HEK293T (cell line): ENCODE data around the gene PRIMA1.

Experiments
- CTCF ChIA-PET: fragments of 350-600 bp; formaldehyde crosslinking; extraction: SDS; loops from one replicate; lab custom pipeline; 2021; ENCODE audit warnings: antibody characterized with exemption, inconsistent platforms; lab: Yijun Ruan, JAX
- POLR2A ChIA-PET: fragments of 350-600 bp; formaldehyde crosslinking; extraction: SDS; loops from one replicate; lab custom pipeline; 2020; ENCODE audit warnings: antibody characterized with exemption, inconsistent platforms; lab: Yijun Ruan, JAX
- DNase-seq: peaks from one replicate; pipeline ENCODE4 v3.0.0; 2012; ENCODE audit warnings: mixed read lengths; ENCODE audit errors: extremely low spot score
- ARNT ChIP-seq: fragments of 450-650 bp; IDR thresholded peaks from 2 replicates; pipeline ENCODE4 v1.6.1; 2017; ENCODE audit warnings: mild to moderate bottlenecking
- BHLHE40 ChIP-seq: fragments of 450-650 bp; IDR thresholded peaks from 2 replicates; pipeline ENCODE4 v1.6.1; 2016; ENCODE audit warnings: mild to moderate bottlenecking, moderate library complexity, borderline replicate concordance
- CTBP1 ChIP-seq: fragments of 450-650 bp; IDR thresholded peaks from 2 replicates; pipeline ENCODE4 v1.6.1; 2016; ENCODE audit warnings: borderline replicate concordance
- ELF4 ChIP-seq: fragments of 450-650 bp; IDR thresholded peaks from 2 replicates; pipeline ENCODE4 v1.6.1; 2017; ENCODE audit warnings: antibody characterized with exemption
- FOXA1 ChIP-seq: fragments of 450-650 bp; IDR thresholded peaks from 2 replicates; pipeline ENCODE4 v1.6.1; 2016; ENCODE audit warnings: mild to moderate bottlenecking
- FOXK2 ChIP-seq: fragments of 450-650 bp; IDR thresholded peaks from 2 replicates; pipeline ENCODE4 v1.6.1; 2016; ENCODE audit warnings: mild to moderate bottlenecking
- FOXM1 ChIP-seq: fragments of 450-650 bp; IDR thresholded peaks from 2 replicates; pipeline ENCODE4 v1.6.1; 2017; ENCODE audit warnings: mild to moderate bottlenecking, borderline replicate concordance
- HDGF ChIP-seq: fragments of 450-650 bp; IDR thresholded peaks from 2 replicates; pipeline ENCODE4 v1.6.1; 2017; ENCODE audit warnings: antibody characterized with exemption, borderline replicate concordance
- L3MBTL2 ChIP-seq: fragments of 450-650 bp; conservative IDR thresholded peaks from 2 replicates; pipeline ENCODE4 v1.6.1; 2016; ENCODE audit warnings: mild to moderate bottlenecking
- LEF1 ChIP-seq: fragments of 450-650 bp; IDR thresholded peaks from 2 replicates; pipeline ENCODE4 v1.6.1; 2017; ENCODE audit warnings: mild to moderate bottlenecking, borderline replicate concordance
- NFRKB ChIP-seq: fragments of 450-650 bp; IDR thresholded peaks from 2 replicates; pipeline ENCODE4 v1.6.1; 2016; ENCODE audit warnings: mild to moderate bottlenecking, moderate library complexity
- PKNOX1 ChIP-seq: fragments of 450-650 bp; IDR thresholded peaks from 2 replicates; pipeline ENCODE4 v1.6.1; 2016
- SP1 ChIP-seq: fragments of 450-650 bp; IDR thresholded peaks from 2 replicates; pipeline ENCODE4 v1.6.1; 2017
- SUZ12 ChIP-seq: fragments of 450-650 bp; IDR thresholded peaks from 2 replicates; pipeline ENCODE4 v1.6.1; 2016; ENCODE audit warnings: mild to moderate bottlenecking
- TARDBP ChIP-seq: fragments of 450-650 bp; IDR thresholded peaks from 2 replicates; pipeline ENCODE4 v1.6.1; 2016
- ZNF384 ChIP-seq: fragments of 450-650 bp; IDR thresholded peaks from 2 replicates; pipeline ENCODE4 v1.6.1; 2016

The PRIMA1 gene

GRCh38 chr14:93734086-93734822 is 54.0 kb downstream of the PRIMA1 start:
- DNase-seq, result peak; percentile 51
- ChIA-PET CTCF (no interaction called here), POLR2A (no interaction called here)
- TF ChIP-seq ARNT (no peak), HDGF (no peak), L3MBTL2 (no peak), ELF4 (no peak), BHLHE40 (no peak), LEF1 (no peak), PKNOX1 (no peak), SUZ12 (no peak), FOXK2 (no peak), FOXM1 (no peak), TARDBP (no peak), ZNF384 (no peak), NFRKB (no peak), FOXA1 (no peak), SP1 (no peak), CTBP1 (no peak)

GRCh38 chr14:93733631-93734030 is 54.7 kb downstream of the PRIMA1 start:
- no peak for TF ChIP-seq NFRKB
- no peak for TF ChIP-seq LEF1
- no peak for TF ChIP-seq ARNT
- no peak for TF ChIP-seq TARDBP
- no peak for TF ChIP-seq ELF4
- TF ChIP-seq L3MBTL2, result no peak
- TF ChIP-seq FOXA1, result no peak
- TF ChIP-seq FOXK2, result no peak
- no peak for TF ChIP-seq SP1
- no peak for TF ChIP-seq PKNOX1
- ChIA-PET POLR2A (no interaction called here), CTCF (no interaction called here)
- DNase-seq, result no peak

GRCh38 chr14:93733231-93733630 is 55.1 kb downstream of the PRIMA1 start:
- no peak for DNase-seq
- CTCF ChIA-PET, result no interaction called here
- POLR2A ChIA-PET, result no interaction called here
- TF ChIP-seq FOXA1 (no peak), LEF1 (no peak), ARNT (no peak), TARDBP (no peak), FOXK2 (no peak), SP1 (no peak), ZNF384 (no peak), NFRKB (no peak)

GRCh38 chr14:93732524-93732923 is 55.8 kb downstream of the PRIMA1 start:
- ChIA-PET POLR2A (no interaction called here), CTCF (no interaction called here)
- TF ChIP-seq ELF4, result no peak
- no peak for TF ChIP-seq LEF1
- no peak for TF ChIP-seq TARDBP
- TF ChIP-seq CTBP1, result no peak
- no peak for TF ChIP-seq HDGF
- no peak for TF ChIP-seq ARNT
- TF ChIP-seq PKNOX1, result no peak
- TF ChIP-seq L3MBTL2, result no peak
- no peak for TF ChIP-seq FOXM1
- no peak for TF ChIP-seq FOXK2
- no peak for TF ChIP-seq SUZ12
- no peak for TF ChIP-seq FOXA1
- TF ChIP-seq BHLHE40, result no peak
- no peak for TF ChIP-seq NFRKB
- TF ChIP-seq ZNF384, result no peak
- no peak for DNase-seq

- ChIA-PET POLR2A (no interaction called here), CTCF (no interaction called here)
- no peak for TF ChIP-seq FOXM1
- no peak for TF ChIP-seq NFRKB
- TF ChIP-seq PKNOX1, result no peak
- TF ChIP-seq TARDBP, result no peak
- TF ChIP-seq ELF4, result no peak
- TF ChIP-seq SUZ12, result no peak
- no peak for DNase-seq
These were observed 56.5 kb downstream of the PRIMA1 start for GRCh38 chr14:93731753-93732152.

- POLR2A ChIA-PET, result no interaction called here
- TF ChIP-seq FOXM1 (no peak), SP1 (no peak), FOXA1 (no peak), CTBP1 (no peak), HDGF (no peak), L3MBTL2 (no peak), ARNT (no peak)
- DNase-seq, result no peak
- CTCF ChIA-PET, result no interaction called here
These were observed 58.3 kb downstream of the PRIMA1 start for GRCh38 chr14:93729993-93730392.
